B cell (primary cell): ENCODE data around the gene FOXL1.
A peak's percentile ranks its signal among the peaks of the same experiment; 100 is the strongest.

Experiments
- EZH2 ChIP-seq: IDR thresholded peaks from 2 replicates; pipeline ENCODE4 v1.6.1; 2012; ENCODE audit warnings: borderline replicate concordance, low read depth, mild to moderate bottlenecking, moderate library complexity, low read length; ENCODE audit not compliant: insufficient read depth, poor library complexity, severe bottlenecking
- TF ChIP-seq, protein P1 (sequence below): fragments of 200-600 bp; IDR thresholded peaks from one replicate; pipeline ENCODE4 v1.8.0; 2022; ENCODE audit warnings: antibody characterized with exemption, mild to moderate bottlenecking

DNA sequence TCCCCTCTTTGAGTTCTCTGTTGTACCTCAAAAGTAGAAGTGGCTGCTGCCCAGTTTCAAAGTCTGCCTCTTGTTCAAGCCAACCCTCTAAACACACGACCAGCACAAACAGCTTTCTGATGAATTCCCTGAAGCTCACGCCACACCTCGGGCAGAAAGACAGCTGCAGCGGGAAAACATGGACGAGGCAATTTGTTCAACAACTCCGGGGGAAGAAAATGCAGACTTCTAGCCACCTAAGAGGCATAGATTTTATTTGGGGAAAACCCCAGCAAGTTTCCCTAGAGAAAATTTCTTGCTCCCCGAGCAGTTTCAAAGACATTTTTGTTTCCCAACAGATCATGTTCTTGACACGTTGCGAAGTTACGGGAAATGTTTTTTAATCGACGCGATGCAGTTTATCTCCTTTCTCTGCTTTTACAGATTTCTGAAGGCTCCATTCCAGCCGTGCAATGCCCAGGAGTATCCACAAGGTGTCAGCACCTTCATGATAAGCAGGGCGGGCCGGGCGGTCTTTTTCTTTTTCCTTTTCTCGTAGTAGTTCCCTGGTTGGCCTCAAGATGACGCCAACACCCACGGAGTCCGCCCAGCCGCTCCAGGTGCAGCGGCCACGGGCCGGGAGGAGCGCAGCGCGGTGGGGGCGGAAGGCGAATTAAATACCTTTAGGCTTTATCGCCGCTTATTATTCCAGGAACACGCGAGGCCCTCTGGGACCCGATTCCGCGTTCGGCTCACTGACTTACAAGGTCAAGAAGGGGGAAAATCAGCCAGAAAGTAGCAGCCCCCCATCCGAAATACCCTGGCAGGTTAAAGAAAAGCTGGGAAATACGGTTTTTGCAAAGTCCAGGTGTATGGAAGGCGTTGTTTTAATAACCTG is 14.6 kb upstream of the FOXL1 start:
- TF ChIP-seq, protein P1, sequence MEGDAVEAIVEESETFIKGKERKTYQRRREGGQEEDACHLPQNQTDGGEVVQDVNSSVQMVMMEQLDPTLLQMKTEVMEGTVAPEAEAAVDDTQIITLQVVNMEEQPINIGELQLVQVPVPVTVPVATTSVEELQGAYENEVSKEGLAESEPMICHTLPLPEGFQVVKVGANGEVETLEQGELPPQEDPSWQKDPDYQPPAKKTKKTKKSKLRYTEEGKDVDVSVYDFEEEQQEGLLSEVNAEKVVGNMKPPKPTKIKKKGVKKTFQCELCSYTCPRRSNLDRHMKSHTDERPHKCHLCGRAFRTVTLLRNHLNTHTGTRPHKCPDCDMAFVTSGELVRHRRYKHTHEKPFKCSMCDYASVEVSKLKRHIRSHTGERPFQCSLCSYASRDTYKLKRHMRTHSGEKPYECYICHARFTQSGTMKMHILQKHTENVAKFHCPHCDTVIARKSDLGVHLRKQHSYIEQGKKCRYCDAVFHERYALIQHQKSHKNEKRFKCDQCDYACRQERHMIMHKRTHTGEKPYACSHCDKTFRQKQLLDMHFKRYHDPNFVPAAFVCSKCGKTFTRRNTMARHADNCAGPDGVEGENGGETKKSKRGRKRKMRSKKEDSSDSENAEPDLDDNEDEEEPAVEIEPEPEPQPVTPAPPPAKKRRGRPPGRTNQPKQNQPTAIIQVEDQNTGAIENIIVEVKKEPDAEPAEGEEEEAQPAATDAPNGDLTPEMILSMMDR, result peak; percentile 100
- no peak for TF ChIP-seq EZH2
